Stimulated activated CD8-positive, alpha-beta memory T cell treated with anti-CD3 and anti-CD28 coated beads, Interleukin-4, amount 100 ng/mL, for 4 hours (primary cell): ENCODE data around the gene ST3GAL6.

Experiments used
- DNase-seq, 2 donors: peaks; one replicate each; pipeline ENCODE4 v3.0.0-alpha.2; 2020; ENCODE audit warnings: low read depth in 2 of 2, low spot score in 1 of 2

Gene ST3GAL6

DNA sequence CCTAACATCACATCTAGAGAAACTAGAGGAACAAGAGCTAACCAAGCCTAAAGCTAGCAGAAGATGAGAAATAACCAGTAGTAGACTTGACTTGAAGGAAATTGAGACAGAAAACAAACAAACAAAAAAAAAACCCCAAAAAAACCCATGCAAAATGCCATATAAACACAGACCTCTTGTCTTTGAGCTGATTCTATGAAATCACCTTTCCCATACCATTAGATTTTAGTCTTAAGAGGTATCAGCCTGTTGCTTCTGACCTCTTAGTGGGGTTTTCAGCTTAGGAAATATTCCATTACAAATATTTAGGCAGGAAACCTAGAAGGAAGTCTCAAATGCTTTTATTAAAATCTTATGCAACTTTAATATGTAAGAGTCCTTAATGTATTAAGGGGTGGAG lies 23.9 kb upstream of the ST3GAL6 start:
- DNase-seq = no peak

DNA sequence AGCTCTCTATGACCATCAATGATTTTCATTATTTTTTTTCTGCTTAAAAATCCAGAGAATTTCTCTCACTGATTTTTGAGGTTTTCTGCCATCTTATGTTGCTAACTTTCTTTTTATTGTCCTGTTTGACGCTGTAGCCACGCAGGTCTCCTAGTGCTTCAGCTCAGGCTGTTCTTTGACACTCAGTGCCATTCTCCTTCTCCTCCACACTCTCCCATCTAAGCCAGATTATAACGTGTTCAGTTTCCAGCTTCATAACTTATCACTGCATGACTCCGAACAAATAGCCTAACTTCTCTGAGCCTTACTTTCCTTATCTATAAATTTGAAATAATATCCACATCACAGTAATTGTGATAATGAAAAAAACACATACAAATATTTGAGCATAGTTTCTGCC lies 22.8 kb upstream of the ST3GAL6 start:
- no peak for DNase-seq

DNA sequence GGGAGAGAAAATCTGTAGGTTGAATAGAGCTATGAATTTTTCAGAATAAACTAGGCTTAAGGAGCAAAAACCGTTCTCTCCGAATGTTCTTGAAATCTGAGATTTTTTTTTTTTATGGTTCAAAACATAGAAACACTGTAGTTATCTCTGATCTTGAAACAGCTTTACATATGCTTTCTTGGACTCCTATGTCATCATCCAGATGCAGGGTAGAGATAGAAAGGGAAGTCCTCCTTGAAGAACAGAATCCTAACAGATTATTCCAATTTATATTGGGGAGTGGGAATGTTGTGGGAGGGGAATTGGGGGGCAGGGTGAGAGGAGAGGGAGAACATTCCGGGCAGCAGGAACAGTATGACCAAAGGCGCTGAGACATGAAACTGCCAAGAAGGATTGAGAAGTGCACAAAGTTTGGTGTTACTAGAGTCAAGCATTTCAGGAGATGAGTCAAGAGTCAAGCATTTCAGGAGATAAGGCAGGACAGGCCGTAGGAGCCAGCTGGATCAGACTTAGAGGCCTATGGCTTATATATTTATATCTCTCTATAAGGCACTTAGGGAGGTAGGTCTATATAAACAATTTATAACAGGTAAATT lies 21.9 kb upstream of the ST3GAL6 start:
- DNase-seq = no peak

DNA sequence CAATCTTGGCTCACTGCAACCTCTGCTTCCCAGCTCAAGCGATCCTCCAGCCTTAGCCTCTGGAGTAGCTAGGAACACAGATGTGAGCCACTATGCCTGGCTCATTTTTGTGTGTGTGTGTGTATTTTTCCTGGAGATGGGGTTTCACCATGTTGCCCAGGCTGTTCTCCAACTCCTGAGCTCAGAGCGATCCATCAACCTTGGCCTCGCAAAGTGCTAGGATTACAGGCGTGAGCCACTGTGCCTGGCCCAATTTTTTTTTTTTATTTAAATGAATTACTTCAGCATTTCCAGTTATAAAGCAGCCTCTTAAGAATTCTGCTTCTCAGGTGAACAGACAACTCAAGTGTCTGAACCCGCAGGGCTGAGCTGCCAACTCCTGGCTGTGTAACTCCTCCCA lies 20.1 kb upstream of the ST3GAL6 start:
- no peak for DNase-seq

DNA sequence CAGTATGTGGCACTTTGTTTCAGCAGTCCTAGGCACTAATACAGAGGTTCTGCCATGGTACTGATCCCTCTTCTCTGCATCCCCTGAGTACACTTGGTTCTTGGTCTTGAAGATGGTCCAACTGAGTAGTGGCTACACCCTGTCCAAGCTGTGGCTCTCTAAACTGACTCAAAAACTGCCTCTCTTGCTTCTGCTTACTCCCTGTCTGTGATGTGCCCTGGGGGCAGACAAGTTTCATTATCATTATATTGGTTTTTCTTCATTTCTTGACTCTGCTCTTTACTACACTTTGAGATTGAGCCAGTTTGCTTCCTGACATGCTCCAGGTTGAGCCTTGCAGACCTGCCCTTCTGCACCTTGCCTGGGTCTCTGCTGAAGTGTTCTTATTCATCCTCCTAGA lies 18.9 kb upstream of the ST3GAL6 start:
- DNase-seq = no peak

DNA sequence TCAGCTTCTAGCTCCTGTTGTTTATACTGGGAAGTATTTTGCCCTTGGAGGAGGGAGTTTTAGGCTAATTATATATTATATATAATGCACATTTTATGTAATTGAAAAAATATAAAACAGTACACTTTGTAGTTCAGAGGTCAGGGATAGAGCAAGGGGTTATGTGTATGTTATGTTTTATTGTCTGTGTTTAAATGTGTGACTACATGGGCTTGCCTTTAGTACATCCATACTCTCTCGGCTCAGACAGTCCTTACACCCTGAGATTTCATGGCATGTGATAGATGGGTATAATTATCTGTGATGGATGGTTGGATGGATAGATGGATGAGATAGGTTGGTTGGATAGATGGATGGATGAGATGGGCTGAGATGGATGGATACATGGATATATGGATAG lies 17.4 kb upstream of the ST3GAL6 start:
- no peak for DNase-seq

DNA sequence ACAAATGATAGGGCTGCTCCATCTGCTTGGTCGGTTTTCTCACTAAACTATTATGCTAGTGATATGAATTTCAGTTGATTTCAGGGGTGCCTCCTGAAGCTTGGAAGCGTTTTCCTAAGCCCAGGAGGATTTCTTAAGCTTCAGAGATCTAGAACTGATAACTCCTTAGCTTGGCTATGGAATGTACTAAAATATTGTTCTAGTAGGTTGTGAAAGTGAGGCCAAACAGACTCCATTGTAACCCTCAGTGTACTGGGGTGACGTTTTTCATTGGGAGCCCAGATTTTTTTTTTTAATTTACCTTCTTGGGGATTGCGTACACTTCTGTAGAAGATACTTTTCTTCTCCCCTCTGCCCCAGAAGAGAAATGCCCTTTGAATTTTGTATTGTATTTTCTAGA lies 17.0 kb upstream of the ST3GAL6 start:
- no peak for DNase-seq

DNA sequence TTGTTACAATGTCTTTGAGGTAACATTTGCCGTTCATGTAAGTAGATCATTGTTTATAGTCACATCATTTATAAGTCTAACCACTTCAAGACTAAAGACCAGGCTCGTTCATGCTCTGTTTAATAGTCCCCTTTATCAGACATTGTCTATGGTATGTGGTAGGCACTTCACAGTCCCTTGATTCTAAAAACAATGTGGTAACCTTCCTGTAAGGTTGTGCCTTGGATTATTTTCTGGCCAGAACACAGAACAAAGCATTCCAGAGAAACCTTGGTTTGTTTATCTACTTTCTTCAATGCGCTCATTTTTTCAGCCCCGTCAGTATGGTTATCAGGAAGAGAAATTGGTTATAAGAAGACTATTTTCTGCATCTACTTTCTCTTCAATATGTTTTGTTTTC lies 16.3 kb upstream of the ST3GAL6 start:
- no peak for DNase-seq

DNA sequence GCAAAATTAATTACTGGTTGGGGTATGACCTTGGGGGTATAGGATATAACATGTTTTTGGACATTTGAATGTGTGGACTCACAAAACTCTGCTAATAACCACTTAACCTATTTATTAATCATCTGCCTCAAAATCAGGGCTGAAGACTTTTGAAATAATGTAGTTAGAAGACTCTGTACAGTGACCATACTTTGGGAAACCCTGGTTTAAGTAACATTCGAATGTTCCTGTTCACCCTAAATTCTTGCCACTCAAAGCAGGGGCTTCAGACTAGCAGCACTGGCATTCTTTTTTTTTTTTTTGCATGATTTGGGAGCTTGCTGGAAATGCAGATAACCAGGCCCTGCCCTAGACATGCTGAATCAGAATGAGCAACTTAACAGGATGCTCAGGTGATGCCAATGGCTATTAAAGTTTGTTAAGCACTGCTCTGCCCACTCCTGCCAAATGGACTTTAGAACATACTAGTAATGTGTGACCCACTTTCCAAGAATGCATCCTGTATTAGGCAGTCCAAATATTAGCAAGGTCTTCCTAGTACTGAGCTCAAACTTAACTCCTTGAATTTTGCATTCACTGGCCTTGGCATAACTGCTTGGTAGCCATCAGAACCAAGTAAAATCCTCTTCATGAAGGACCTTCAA lies 12.7 kb upstream of the ST3GAL6 start:
- no peak for DNase-seq

DNA sequence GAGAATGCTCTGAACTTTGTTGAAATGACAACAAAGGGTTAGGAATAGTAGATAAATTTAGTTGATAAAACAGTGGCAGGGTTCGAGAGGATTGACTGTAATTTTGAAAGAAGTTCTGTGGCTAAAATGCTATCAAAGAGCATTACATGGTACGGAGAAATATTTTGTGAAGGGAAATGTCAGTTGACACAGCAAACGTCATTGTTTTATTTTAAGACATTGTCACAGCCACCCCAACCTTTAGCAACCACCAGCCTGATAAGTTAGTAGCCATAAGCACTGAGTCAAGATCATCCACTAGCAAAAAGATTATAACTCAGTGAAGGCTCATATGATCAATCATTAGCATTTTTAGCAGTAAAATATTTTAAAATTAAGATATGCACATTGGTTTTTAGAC lies 8.7 kb upstream of the ST3GAL6 start:
- DNase-seq = no peak

DNA sequence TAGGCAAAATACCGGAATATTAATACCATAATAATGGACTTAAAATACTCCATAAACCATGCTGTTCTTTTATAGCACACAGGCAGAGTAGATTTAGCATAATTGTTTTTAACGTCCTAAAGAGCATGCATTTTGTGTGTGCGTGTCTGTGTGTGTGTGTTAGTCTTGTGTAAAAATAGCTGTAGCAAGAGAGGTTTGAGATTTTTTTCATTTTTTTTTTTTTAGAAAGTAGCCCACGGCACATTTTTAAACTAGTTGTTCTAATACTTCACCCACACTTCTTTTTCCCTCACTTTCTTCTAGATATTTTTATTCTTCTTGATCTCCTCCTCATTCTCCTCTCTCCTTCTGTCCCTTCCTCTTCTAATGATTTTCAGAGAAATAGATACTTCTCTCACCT lies 7.5 kb upstream of the ST3GAL6 start:
- no peak for DNase-seq

DNA sequence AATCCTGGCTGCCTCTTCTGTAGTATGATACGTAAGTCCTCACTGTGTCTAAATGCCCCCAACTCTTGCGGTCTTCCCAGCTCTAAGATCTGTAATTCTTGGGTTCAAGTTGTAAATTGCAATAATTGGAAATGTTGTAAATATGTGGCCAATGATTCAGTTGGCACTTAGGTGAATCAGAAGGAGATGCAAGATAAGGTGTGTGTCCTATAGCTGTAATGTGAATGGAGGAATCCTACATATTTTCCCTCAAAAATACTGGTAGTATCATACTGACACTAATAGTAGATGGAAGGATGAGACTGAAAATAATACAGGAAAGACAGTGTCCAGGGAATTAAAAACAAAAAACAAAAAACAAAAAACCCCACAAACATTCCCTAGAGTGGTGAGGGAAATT lies 3.5 kb upstream of the ST3GAL6 start:
- DNase-seq = no peak

DNA sequence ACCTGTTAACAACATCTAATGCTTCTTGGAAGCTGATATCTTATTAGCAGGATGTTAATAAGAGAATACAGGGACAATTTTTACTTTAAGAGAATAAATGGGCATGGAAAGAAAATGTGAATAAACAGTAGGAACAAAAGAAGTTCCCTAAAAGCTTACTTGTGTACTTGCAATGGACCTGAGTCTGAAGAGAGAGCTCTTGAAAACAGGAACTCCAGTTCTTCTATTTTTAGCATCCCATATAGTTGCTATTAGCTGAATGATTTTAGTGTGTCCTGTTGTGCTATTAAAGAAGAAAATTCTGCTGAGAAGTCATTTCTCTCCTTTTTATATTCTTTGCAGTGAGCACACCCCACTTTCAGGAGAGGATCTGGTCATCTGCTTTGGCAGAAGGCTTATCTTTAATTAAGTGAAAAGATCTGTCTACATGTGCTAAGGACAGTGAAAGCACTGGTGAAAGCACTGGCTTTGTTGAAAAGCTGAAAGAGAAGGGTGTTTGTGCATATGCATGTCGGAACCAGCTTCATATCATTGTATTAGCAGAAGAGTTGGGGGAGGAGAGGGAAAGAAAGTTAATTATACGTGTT lies 1.4 kb upstream of the ST3GAL6 start:
- DNase-seq = no peak

DNA sequence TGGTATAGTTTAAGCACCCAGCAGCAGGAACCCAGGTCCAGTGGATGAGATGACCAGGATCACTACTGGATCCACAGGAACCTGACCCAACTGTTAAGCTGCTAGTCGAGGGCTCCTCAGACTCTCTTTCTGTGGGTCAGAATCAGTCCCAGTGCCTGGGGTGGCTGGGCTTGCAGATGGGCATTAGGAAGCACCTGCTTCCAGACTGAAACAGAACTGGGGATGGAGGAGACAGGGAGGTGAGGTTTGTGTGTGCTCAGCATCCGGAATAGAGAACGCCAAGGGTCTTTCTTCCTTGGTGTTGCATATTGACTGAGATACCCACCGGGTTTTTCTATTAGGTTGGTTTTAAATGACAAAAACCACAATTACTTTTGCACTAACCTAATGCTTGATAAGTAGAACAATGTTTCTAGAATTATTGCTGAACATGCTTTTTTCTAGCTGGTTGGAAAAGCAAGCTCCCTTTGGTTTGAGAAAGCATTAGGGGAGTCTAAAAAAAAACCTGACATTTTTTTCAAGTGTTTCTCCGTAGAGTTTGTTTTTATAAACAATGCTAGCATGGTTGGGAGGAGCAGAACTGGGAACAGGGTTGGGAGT lies 779 bp downstream of the ST3GAL6 start:
- DNase-seq = no peak

DNA sequence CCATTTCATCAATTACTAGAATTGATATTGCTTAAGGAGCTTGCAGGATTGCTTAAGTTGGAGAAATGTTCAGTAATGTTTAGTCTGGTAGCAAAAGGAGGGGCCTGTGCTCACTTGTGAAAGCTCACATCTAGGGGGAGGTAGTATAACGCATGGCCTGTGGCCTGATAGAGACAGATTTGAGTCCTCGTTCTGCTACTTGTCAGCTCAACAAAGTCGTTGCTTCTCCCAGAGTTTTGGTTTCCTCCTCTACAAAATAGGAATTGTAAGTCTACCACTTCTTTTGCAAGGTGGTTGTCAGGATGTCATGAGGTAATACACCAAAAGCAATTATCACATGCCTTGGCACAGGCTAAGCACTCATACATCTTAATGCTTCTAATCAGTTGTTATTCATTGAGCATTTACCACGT lies 1.3 kb downstream of the ST3GAL6 start:
- DNase-seq = no peak

DNA sequence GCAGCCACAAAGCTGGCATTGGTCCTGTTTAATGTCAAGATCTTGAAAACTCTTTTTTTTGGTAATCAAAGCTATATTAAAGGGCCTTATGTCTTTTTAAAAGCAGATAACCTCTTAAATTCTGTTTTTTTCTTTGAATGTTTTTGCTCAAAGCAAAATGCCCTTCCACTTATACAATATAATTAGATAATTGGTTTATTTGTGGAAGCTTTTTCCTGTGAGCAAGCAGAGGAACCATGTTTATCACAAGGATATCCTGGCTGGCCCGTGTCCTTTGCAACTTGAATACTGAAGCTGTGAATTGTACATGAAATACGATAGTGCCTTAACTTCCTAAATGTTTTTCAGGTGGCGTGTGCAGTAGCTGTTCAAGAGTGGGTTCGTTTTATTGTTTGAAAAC lies 2.6 kb downstream of the ST3GAL6 start:
- DNase-seq = no peak

DNA sequence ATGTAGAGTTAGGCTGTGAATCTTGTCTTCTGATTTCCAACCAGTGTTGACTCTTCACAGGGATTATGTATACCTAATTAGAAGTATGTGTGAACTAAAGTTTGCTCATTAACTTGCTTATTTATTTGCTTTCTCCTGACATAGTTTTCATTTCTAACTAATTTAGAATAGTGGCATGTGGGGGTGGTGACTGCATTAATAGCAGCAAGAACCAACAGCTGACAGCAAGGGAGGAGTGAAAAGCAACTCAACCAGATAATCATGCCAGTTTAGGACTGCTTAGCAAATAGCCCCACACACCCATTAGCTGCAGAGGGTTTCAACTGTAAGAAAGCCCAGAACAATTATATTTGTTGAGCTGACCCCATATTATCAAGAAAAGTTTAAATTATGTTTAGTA lies 3.8 kb downstream of the ST3GAL6 start:
- no peak for DNase-seq

DNA sequence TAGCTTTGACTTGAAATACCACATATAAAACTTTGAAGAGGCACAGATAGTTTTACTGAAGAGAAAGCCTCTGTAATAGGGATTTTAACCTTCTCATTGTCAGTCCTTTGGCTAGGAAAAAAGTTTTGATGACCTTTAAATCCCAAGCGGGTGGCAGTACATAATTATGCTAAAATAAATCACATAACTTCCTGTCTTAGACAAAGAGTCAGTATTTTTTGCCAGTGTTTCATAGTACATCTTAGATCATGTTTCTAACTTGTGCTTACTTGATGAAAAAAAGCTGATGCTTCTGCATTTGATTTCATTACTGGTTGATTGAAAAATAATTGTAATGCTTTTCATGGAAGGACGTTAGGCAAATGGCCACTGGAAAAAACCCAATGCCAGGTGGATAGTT lies 5.8 kb downstream of the ST3GAL6 start:
- no peak for DNase-seq

DNA sequence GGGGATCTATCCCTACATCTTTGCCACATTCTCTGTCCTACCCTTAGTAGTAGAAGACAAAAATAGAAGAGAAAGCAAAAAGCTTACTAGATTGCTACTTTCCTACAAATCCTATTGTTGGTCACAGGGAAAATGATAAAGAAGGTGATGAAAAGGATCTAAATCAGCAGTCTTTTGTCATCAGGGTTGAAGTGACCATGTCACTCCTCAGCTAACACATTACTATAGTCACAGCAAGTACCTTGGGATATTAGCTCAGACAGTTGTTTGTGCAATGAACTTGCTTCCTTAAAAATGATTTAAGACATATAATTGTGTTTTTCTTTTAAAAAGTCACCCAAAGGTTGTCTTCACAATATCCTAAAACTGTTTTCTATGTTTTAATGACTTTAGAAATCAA lies 6.3 kb downstream of the ST3GAL6 start:
- no peak for DNase-seq

DNA sequence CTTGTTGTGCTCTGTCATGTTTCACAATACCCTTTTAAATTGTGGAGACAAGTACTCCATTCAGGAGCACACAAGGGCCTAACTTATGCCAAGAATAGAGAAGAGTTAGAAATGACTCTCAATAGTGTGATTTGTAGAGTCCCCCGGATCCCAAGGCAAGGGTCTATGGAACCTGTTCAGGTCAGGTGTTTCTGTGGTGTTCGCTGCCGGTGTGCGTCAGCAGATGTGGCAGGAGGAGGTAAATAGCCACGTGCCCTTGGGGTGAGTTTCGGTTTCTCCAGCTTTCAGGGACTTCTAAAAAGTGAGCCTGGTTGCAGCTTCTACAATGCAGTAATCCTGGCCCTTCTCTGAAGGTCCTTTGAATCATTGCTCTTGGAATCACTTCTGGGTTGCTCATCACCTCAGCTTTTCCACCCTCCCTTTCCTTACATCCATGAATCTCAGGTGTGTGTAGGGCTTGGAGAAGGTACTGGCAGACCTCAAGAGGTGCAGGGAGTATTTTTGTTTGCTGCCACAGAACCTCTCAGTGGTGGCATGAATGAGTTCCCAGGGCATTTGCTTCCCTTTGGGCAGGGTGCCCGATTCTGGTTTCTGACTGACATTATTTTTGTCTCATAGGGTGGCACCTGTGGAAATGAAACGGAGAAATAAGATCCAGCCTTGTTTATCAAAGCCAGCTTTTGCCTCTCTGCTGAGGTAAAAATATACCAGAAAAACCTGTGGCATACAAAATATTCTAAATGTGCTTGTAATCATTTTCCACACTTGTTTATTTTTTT lies 7.3 kb downstream of the ST3GAL6 start:
- no peak for DNase-seq

DNA sequence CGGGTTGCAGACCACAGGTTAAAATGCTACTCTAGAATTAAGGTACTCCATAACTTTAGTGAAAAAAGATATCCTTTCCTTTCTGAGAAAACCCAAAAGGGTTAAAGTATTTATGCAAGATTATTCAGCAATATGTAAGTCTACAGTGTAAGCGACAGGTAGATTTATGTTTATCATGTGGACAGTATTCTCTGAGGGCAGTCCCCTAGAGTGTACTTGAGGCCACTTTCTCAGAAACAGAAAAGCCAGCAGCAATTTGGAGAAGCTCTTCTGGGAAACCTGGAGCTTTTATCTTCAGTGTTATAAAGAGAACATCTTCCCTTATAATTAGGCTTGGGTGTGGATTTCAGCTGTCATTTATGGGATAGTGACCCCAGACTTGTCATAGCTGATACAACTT lies 8.9 kb downstream of the ST3GAL6 start:
- no peak for DNase-seq
